Natural killer cell (primary cell): ENCODE data around the gene PPP1R9A. TPM values are rescaled to one million over a fixed set of nuclear protein-coding genes. Genes with fewer than 3 reads are reported as not detected.

Experiments used
- ATAC-seq, 3 donors: fragments of 150-1000 bp in 2 of 3; fragments of 200-7000 bp in 1 of 3; cut with Tn5 transposase; 1 replicate in 1 of 3; 2 replicates in 2 of 3; pipeline ENCODE4 v1.10.0; 2021; ENCODE audit warnings: mild to moderate bottlenecking in 2 of 3, moderate library complexity in 2 of 3
- DNase-seq, 2 donors: peaks; one replicate each; pipeline versions ENCODE4 v3.0.0 to v3.0.0-alpha.2; 2013 to 2021; ENCODE audit warnings: mixed read lengths in 1 of 2
- H3K27ac ChIP-seq: one replicate; pipeline ENCODE4 v1.5.1; 2013; ENCODE audit warnings: mild to moderate bottlenecking, low read length
- H3K27me3 ChIP-seq: one replicate; pipeline ENCODE4 v1.6.1; 2013; ENCODE audit warnings: low read length; ENCODE audit not compliant: control insufficient read depth, insufficient read depth
- H3K36me3 ChIP-seq: one replicate; pipeline ENCODE4 v1.6.1; 2013; ENCODE audit warnings: low read length; ENCODE audit not compliant: control insufficient read depth, insufficient read depth
- H3K4me1 ChIP-seq: one replicate; pipeline ENCODE4 v1.6.1; 2013; ENCODE audit warnings: low read length; ENCODE audit not compliant: control insufficient read depth, insufficient read depth
- H3K4me3 ChIP-seq: one replicate; pipeline ENCODE4 v1.5.1; 2013; ENCODE audit warnings: low read length
- H3K9me3 ChIP-seq: one replicate; pipeline ENCODE4 v1.6.1; 2013; ENCODE audit warnings: low read length; ENCODE audit not compliant: control insufficient read depth, insufficient read depth
- H3K27ac Mint-ChIP-seq, 2 donors: one replicate each; pipeline ENCODE4 v1.8.0; 2022; ENCODE audit warnings: mild to moderate bottlenecking in 2 of 2, mixed read lengths in 2 of 2, moderate library complexity in 1 of 2
- H3K27me3 Mint-ChIP-seq, 2 donors: one replicate each; pipeline ENCODE4 v1.8.0; 2022; ENCODE audit warnings: low read depth in 2 of 2, mixed read lengths in 2 of 2
- H3K36me3 Mint-ChIP-seq: one replicate; pipeline ENCODE4 v1.8.0; 2022; ENCODE audit warnings: mixed read lengths
- H3K4me1 Mint-ChIP-seq, 2 donors: one replicate each; pipeline ENCODE4 v1.8.0; 2022; ENCODE audit warnings: mixed read lengths in 2 of 2
- H3K4me3 Mint-ChIP-seq: one replicate; pipeline ENCODE4 v1.8.0; 2022; ENCODE audit warnings: mild to moderate bottlenecking, moderate library complexity, mixed read lengths
- H3K9me3 Mint-ChIP-seq, 2 donors: one replicate each; pipeline ENCODE4 v1.8.0; 2022; ENCODE audit warnings: mixed read lengths in 2 of 2
- CTCF ChIP-seq: fragments of 200-600 bp; IDR thresholded peaks from one replicate; pipeline ENCODE4 v1.8.0; 2022; ENCODE audit warnings: antibody characterized with exemption
- WGBS: methylation state at CpG from one replicate; pipeline ENCODE4 v1.1.7; 2013; ENCODE audit warnings: missing lambda C conversion rate; ENCODE audit not compliant: insufficient coverage; 5-methylcytosine and 5-hydroxymethylcytosine counted together
- intact Hi-C: fragments of 100-400 bp; cut with micrococcal nuclease; formaldehyde crosslinking; loops from one replicate; pipeline ENCODE4 v1.14.2; 2022
- total RNA-seq, 4 donors: library from RNA; stranded (reverse); fragments of 120-200 nt in 1 of 4; gene quantifications; one replicate each; pipeline versions ENCODE4 v1.2.3 to v1.2.4, GENCODE V29; 2013 to 2022

Gene PPP1R9A
- total RNA-seq, 3 donors from 2014 or later (not counting 1 experiment from before 2014, with no cell fraction given): 1.6 to 6.0 (median 2.0) TPM

- H3K4me3 Mint-ChIP-seq: no peak overlapping the region
- WGBS: 86% methylated on average over 4 of the region's 5 CpGs
Observed at GRCh38 chr7:95001815-95002561, 94.6 kb downstream of the PPP1R9A start.

GRCh38 chr7:95002775-95003174, 95.4 kb downstream of the PPP1R9A start:
- no peaks in the 10 kb centered on the region for H3K9me3 ChIP-seq
- H3K27ac Mint-ChIP-seq: no peak overlapping the region
- no peaks in the 10 kb centered on the region for H3K4me1 ChIP-seq
- no peaks in the 10 kb centered on the region for H3K9me3 Mint-ChIP-seq
- ATAC-seq (no peak), DNase-seq (no peak)
- H3K36me3 ChIP-seq: no peaks in the 10 kb centered on the region
- H3K27me3 Mint-ChIP-seq: no peaks in the 10 kb centered on the region
- no peak overlapping the region for H3K4me3 ChIP-seq
- H3K27ac ChIP-seq: no peak overlapping the region
- no peaks in the 10 kb centered on the region for H3K36me3 Mint-ChIP-seq
- intact Hi-C loops: no loop called here
- no peaks in the 10 kb centered on the region for H3K4me1 Mint-ChIP-seq
- H3K4me3 Mint-ChIP-seq: no peak overlapping the region
- WGBS: no CpG with 5 or more reads among the region's 1 CpG
- no peak for TF ChIP-seq CTCF
- no peaks in the 10 kb centered on the region for H3K27me3 ChIP-seq

More at GRCh38 chr7:95001815-95002561, 94.6 kb downstream of the PPP1R9A start:
- H3K27ac Mint-ChIP-seq: no peak overlapping the region
- ATAC-seq: no peak
- no peak for DNase-seq
- intact Hi-C loops: no loop called here
- no peaks in the 10 kb centered on the region for H3K9me3 ChIP-seq
- no peaks in the 10 kb centered on the region for H3K4me1 Mint-ChIP-seq
- H3K9me3 Mint-ChIP-seq: no peaks in the 10 kb centered on the region
- no peaks in the 10 kb centered on the region for H3K4me1 ChIP-seq
- H3K27me3 Mint-ChIP-seq: no peaks in the 10 kb centered on the region
- H3K4me3 ChIP-seq: no peak overlapping the region
- TF ChIP-seq CTCF: no peak
- H3K27ac ChIP-seq: no peak overlapping the region
- H3K36me3 Mint-ChIP-seq: no peaks in the 10 kb centered on the region
- no peaks in the 10 kb centered on the region for H3K36me3 ChIP-seq
- no peaks in the 10 kb centered on the region for H3K27me3 ChIP-seq

DNA sequence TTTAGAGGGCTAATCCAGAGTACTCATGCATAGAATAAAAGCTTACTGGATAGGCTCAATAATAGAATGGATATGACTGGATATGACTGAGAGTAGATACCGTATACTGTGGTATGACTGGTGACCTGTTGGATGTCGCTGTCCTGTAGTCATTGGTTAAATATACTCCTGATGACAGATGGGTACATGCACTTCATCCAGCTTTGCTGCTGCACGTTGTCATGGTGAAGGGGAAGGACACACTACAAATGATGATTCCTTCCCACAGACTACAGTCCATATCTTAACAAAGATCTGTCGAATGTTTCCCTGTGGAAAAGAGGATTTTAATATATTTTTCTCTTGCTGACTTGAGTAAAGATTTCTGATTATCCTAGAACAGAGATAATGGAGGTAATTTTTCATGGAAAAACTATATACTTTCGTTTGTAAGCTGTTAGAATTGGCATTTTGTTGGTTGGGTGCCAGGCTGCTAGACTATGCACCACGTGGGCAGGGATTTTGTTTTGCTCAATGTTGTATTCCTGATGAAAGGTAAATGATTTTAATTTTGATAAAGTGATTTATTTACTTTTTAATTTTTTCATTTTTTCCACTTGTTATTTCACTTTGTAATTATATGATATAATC, 97.3 kb downstream of the PPP1R9A start:
- H3K4me1 Mint-ChIP-seq: no peaks in the 10 kb centered on the region

More for the DNA sequence above, 97.3 kb downstream of the PPP1R9A start:
- Mint-ChIP-seq H3K27ac (no peak overlapping the region), H3K27me3 (no peaks in the 10 kb centered on the region), H3K36me3 (no peaks in the 10 kb centered on the region), H3K4me3 (no peak overlapping the region), H3K9me3 (no peaks in the 10 kb centered on the region)
- Histone ChIP-seq H3K4me1 (no peaks in the 10 kb centered on the region), H3K9me3 (no peaks in the 10 kb centered on the region), H3K27me3 (no peaks in the 10 kb centered on the region), H3K36me3 (no peaks in the 10 kb centered on the region), H3K4me3 (no peak overlapping the region), H3K27ac (no peak overlapping the region)
- no peak for TF ChIP-seq CTCF
- DNase-seq (no peak), ATAC-seq (no peak)
- 75% methylated on average over 4 of the region's 6 CpGs for WGBS
- intact Hi-C loops: no loop called here
